ENCODE results near the gene PHF23.

PHF23 gene

GRCh38 chr17:7186241-7186640, 53.0 kb downstream of the PHF23 start:
- DNase-seq: no peak
- in situ Hi-C loops (cut with HindIII; ENCODE audit: low pct_ligation_motif_present, low pct_unique_long_range_greater_than_20kb, low sequenced_read_pairs): no loop called here

Measured in ACHN (cell line).